Stomach smooth muscle (tissue), 2 donors: Measurements from ENCODE around the gene NCS1.
A peak's percentile ranks its signal among the peaks of the same experiment; 100 is the strongest.

ENCODE experiments used
- H3K27ac ChIP-seq: one replicate; pipeline ENCODE4 v1.7.0; 2013; ENCODE audit warnings: mild to moderate bottlenecking, low read length, inconsistent platforms
- H3K27me3 ChIP-seq, 2 donors: one replicate each; pipeline ENCODE4 v1.7.0; 2013; ENCODE audit warnings: low read length in 2 of 2; ENCODE audit not compliant: insufficient read depth in 2 of 2, control insufficient read depth in 1 of 2
- H3K36me3 ChIP-seq, 2 donors: one replicate each; pipeline ENCODE4 v1.7.0; 2013; ENCODE audit warnings: low read length in 2 of 2; ENCODE audit not compliant: control insufficient read depth in 2 of 2, insufficient read depth in 2 of 2
- H3K4me1 ChIP-seq: one replicate; pipeline ENCODE4 v1.7.0; 2013; ENCODE audit warnings: low read length; ENCODE audit not compliant: control insufficient read depth, insufficient read depth
- H3K4me3 ChIP-seq, 2 donors: one replicate each; pipeline ENCODE4 v1.7.0; 2013; ENCODE audit warnings: low read length in 2 of 2
- H3K9ac ChIP-seq, 2 donors: one replicate each; pipeline ENCODE4 v1.7.0; 2013; ENCODE audit warnings: low read length in 2 of 2, mild to moderate bottlenecking in 1 of 2
- H3K9me3 ChIP-seq, 2 donors: one replicate each; pipeline ENCODE4 v1.7.0; 2013; ENCODE audit warnings: low read length in 2 of 2; ENCODE audit not compliant: control insufficient read depth in 2 of 2
- donor health status: healthy.
- donor health status: Pancreatic carcinoma.

NCS1 gene

DNA sequence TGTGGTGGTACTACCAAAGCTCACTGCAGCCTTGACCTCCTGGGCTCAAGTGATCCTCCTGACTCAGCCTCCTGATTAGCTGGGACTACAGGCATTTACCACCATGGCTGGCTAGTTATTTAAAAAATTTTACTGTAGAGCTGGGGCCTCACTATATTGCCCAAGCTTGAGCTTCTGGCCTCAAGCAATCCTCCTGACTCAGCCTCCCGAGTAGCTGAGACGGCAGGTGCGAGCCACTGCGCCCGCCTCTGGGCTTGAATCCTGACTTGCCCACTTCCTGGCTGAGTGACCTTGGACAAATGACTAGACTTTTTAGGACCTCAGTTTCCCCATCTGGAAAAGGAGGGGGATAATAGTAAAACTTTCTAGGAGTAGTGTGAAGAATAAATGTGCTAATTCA lies 32.1 kb downstream of the NCS1 start:
- Histone ChIP-seq H3K9ac (no peak overlapping the region), H3K27me3 (no peaks in the 10 kb centered on the region), H3K4me1 (peaks cover 53% of the 10 kb centered on the region), H3K27ac (peak overlapping the region; percentile 76), H3K36me3 (peaks cover 3 to 4% of the 10 kb centered on the region in 2 donors), H3K4me3 (no peak overlapping the region), H3K9me3 (no peaks in the 10 kb centered on the region)

DNA sequence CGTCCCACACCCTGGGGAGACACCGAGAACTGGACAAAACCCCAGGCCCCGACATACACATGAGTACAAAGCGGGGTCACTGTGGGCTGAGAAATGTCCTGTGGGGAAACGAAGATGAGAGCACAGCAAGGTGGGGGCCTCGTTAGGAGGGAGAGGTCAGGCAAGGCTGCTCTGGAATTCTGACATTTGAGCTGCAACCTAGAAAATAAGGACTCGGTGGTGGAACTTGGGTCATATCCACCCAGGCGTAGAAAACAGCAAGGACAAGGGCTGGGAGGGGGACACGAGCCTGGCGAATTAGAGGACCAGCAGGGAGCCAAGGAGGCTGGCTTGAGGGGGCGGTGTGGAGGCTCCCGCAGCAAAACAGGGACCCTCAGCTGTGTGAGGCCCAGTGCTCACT lies 32.8 kb downstream of the NCS1 start:
- H3K36me3 ChIP-seq: peaks cover 3 to 4% of the 10 kb centered on the region in 2 donors
- peaks cover 53% of the 10 kb centered on the region for H3K4me1 ChIP-seq
- no peaks in the 10 kb centered on the region for H3K27me3 ChIP-seq
- H3K9ac ChIP-seq: no peak overlapping the region
- H3K4me3 ChIP-seq: no peak overlapping the region
- no peaks in the 10 kb centered on the region for H3K9me3 ChIP-seq
- H3K27ac ChIP-seq: peak overlapping the region; percentile 76

DNA sequence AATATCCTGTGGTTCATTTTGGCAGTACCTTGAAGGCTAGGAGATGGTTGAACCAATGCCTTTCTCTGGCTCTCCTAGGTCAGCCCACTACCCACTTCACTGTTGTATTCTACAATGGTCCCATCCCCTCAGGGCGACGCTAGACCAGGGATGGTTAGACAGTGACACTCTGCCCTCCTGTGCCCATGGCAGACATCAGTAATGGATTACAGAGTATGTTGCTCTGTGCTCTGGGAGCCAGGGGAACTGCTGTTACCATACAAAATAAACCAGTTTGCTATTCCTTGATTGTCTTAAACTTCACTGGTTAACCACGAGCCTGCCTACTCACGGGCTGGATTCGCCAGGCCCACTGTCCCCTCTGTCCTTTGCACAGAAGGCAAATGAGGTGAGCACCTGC lies 33.7 kb downstream of the NCS1 start:
- Histone ChIP-seq H3K27me3 (no peaks in the 10 kb centered on the region), H3K9me3 (no peaks in the 10 kb centered on the region), H3K27ac (peak overlapping the region; percentile 76), H3K4me3 (no peak overlapping the region), H3K36me3 (peaks cover 3 to 4% of the 10 kb centered on the region in 2 donors), H3K4me1 (peaks cover 48% of the 10 kb centered on the region), H3K9ac (no peak overlapping the region)

- Histone ChIP-seq H3K4me3 (no peak overlapping the region), H3K9ac (no peak overlapping the region), H3K27me3 (no peaks in the 10 kb centered on the region), H3K36me3 (peaks cover 3 to 7% of the 10 kb centered on the region in 2 donors), H3K4me1 (peaks cover 45% of the 10 kb centered on the region), H3K9me3 (no peaks in the 10 kb centered on the region), H3K27ac (peak overlapping the region; percentile 76)
These were observed 34.4 kb downstream of the NCS1 start for GRCh38 chr9:130206579-130206978.

- Histone ChIP-seq H3K9me3 (no peaks in the 10 kb centered on the region), H3K27me3 (no peaks in the 10 kb centered on the region), H3K9ac (peak overlapping the region in 1 of 2 donors; percentile 13)
These were observed 35.2 kb downstream of the NCS1 start for GRCh38 chr9:130207241-130207992.

GRCh38 chr9:130208600-130209347 lies 36.6 kb downstream of the NCS1 start:
- Histone ChIP-seq H3K27ac (peak overlapping the region; percentile 88), H3K36me3 (peaks cover 3 to 7% of the 10 kb centered on the region in 2 donors), H3K4me1 (peaks cover 57% of the 10 kb centered on the region), H3K9me3 (no peaks in the 10 kb centered on the region), H3K9ac (no peak overlapping the region), H3K4me3 (no peak overlapping the region), H3K27me3 (no peaks in the 10 kb centered on the region)

More at GRCh38 chr9:130207241-130207992, 35.2 kb downstream of the NCS1 start:
- peak overlapping the region; percentile 76 for H3K27ac ChIP-seq
- H3K4me1 ChIP-seq: peaks cover 49% of the 10 kb centered on the region
- peak overlapping the region in 1 of 2 donors; percentile 15 for H3K4me3 ChIP-seq
- peaks cover 3 to 7% of the 10 kb centered on the region in 2 donors for H3K36me3 ChIP-seq

DNA sequence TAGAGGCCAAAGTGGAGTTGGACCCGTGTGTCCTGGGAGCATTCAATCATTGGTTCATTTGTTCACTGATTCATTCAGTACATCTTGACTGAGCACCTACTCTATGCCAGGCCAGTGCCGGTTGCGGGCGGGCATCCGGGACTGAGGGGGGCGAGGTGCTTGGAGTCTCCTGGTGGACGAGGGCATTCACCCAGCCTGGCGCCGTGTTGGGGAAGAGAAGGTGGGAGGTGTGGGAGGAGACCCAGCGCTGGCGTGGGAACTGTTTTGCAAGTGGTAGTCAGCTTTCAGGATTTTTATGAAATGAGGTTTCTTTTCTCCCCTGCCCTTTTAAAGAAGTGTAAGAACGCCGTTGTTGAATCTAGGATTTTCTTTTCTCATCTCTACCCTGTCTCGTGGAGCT lies 37.2 kb downstream of the NCS1 start:
- Histone ChIP-seq H3K4me3 (no peak overlapping the region), H3K9me3 (no peaks in the 10 kb centered on the region), H3K4me1 (peaks cover 63% of the 10 kb centered on the region), H3K36me3 (peaks cover 3 to 7% of the 10 kb centered on the region in 2 donors), H3K27me3 (no peaks in the 10 kb centered on the region), H3K27ac (peak overlapping the region; percentile 88), H3K9ac (peak overlapping the region in 1 of 2 donors; percentile 48)

DNA sequence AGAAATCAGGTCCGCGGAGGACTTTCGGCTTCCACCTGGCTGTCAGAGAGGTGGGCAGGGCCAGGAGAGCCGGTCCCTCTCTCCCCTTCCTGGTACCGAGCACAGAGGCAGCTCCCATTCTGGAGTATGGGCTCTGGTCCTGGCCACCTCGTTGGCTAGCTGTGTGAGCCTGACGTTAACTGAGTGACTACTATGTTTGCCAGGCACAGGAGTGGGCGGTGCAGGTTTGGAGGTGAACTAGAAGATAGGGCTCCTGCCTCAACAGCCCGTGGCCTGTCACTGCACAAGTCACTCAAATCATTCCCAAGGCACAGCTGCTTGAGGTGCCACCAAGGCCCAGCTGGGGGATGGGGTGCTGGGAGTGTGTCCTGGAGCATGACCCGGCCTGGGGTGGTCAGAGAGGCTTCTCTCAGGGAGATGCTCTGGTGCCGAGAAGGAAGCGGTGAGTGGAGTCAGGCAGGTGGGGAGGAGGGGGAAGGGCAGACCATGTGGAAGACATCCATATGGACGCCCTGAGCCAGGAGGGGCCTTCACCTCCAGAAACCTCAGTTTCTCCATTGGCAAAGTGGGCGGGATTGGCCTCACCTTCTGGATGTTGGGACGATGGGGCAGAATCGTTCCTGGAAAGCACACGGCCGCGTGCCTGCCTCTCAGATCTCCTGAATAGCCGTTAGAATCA lies 39.5 kb downstream of the NCS1 start:
- Histone ChIP-seq H3K27me3 (no peaks in the 10 kb centered on the region), H3K9ac (peak overlapping the region; percentile 21 to 41), H3K4me3 (no peak overlapping the region), H3K27ac (peak overlapping the region; percentile 70), H3K9me3 (no peaks in the 10 kb centered on the region), H3K4me1 (peaks cover 77% of the 10 kb centered on the region), H3K36me3 (peaks cover 0 to 3% of the 10 kb centered on the region in 2 donors)

- peaks cover 0 to 6% of the 10 kb centered on the region in 2 donors for H3K36me3 ChIP-seq
- H3K27ac ChIP-seq: peak overlapping the region; percentile 70
- H3K9ac ChIP-seq: peak overlapping the region; percentile 29 to 41
- H3K9me3 ChIP-seq: no peaks in the 10 kb centered on the region
- peaks cover 73% of the 10 kb centered on the region for H3K4me1 ChIP-seq
- no peaks in the 10 kb centered on the region for H3K27me3 ChIP-seq
- H3K4me3 ChIP-seq: no peak overlapping the region
These were observed 40.5 kb downstream of the NCS1 start for GRCh38 chr9:130212543-130213297.
